Neural cell (in vitro differentiated cells): ENCODE measurements around the gene CPA5. TPM values are rescaled to one million over a fixed set of nuclear protein-coding genes. Genes with fewer than 3 reads are reported as not detected.
A peak's percentile ranks its signal among the peaks of the same experiment; 100 is the strongest.

Source experiments
- H2AFZ ChIP-seq: fragments of 200-600, 300-800 bp; sonication (generic), shearing (Covaris generic); 2 replicates; pipeline ENCODE4 v1.6.0; 2014; ENCODE audit warnings: low read depth, mild to moderate bottlenecking, antibody characterized with exemption, low read length, moderate library complexity
- H3F3A ChIP-seq: fragments of 200-600 bp; shearing (Covaris generic); 2 replicates; pipeline ENCODE4 v1.6.1; 2016; ENCODE audit warnings: mild to moderate bottlenecking, moderate library complexity, mixed read lengths, antibody characterized with exemption, low read length; ENCODE audit not compliant: insufficient read depth, poor library complexity, severe bottlenecking
- H3K27ac ChIP-seq: fragments of 200-600, 300-800 bp; sonication (generic), shearing (Covaris generic); 2 replicates; pipeline ENCODE4 v1.5.1; 2014; ENCODE audit warnings: mild to moderate bottlenecking, low read length, moderate library complexity
- H3K27me3 ChIP-seq: fragments of 300-800, 200-600 bp; sonication (generic), shearing (Covaris generic); 2 replicates; pipeline ENCODE4 v1.6.0; 2014; ENCODE audit warnings: mild to moderate bottlenecking, low read depth, low read length, moderate library complexity; ENCODE audit not compliant: insufficient read depth
- H3K36me3 ChIP-seq: fragments of 300-800, 200-600 bp; sonication (generic), shearing (Covaris generic); 2 replicates; pipeline ENCODE4 v1.5.1; 2014; ENCODE audit warnings: mild to moderate bottlenecking, antibody characterized with exemption, low read length, moderate library complexity; ENCODE audit not compliant: insufficient read depth
- H3K4me2 ChIP-seq: fragments of 300-800, 200-600 bp; sonication (generic), shearing (Covaris generic); 2 replicates; pipeline ENCODE4 v1.6.0; 2014; ENCODE audit warnings: mild to moderate bottlenecking, low read length
- H3K4me3 ChIP-seq: fragments of 300-800, 200-600 bp; sonication (generic), shearing (Covaris generic); 2 replicates; pipeline ENCODE4 v1.5.1; 2014; ENCODE audit warnings: mild to moderate bottlenecking, low read length, moderate library complexity
- H3K79me2 ChIP-seq: fragments of 200-600 bp; shearing (Covaris generic); replicated peaks from 2 replicates; pipeline ENCODE4 v1.6.0; 2014; ENCODE audit warnings: mild to moderate bottlenecking, low read length, moderate library complexity; ENCODE audit not compliant: insufficient read depth
- H3K9ac ChIP-seq: fragments of 300-800, 200-600 bp; sonication (generic), shearing (Covaris generic); 2 replicates; pipeline ENCODE4 v1.6.1; 2016; ENCODE audit warnings: mild to moderate bottlenecking, low read length, mixed read lengths
- H3K9me2 ChIP-seq: fragments of 200-600 bp; shearing (Covaris generic); 2 replicates; pipeline ENCODE4 v1.6.1; 2016; ENCODE audit warnings: mild to moderate bottlenecking, low read length, mixed read lengths; ENCODE audit not compliant: insufficient read depth
- H3K9me3 ChIP-seq: fragments of 200-600, 300-800 bp; sonication (generic), shearing (Covaris generic); 2 replicates; pipeline ENCODE4 v1.6.1; 2016; ENCODE audit warnings: mild to moderate bottlenecking, mixed run types, low read length, moderate library complexity, mixed read lengths
- H4K20me1 ChIP-seq: fragments of 200-600 bp; shearing (Covaris generic); 2 replicates; pipeline ENCODE4 v1.6.1; 2016; ENCODE audit warnings: mild to moderate bottlenecking, mixed run types; ENCODE audit not compliant: insufficient read depth
- CTCF ChIP-seq: fragments of 450-650 bp; IDR thresholded peaks from 2 replicates; pipeline ENCODE4 v1.5.1; 2014; ENCODE audit warnings: antibody characterized with exemption, mild to moderate bottlenecking, moderate library complexity; ENCODE audit not compliant: poor library complexity, severe bottlenecking
- EP300 ChIP-seq: fragments of 450-650 bp; conservative IDR thresholded peaks from 2 replicates; pipeline ENCODE4 v1.6.1; 2014; ENCODE audit warnings: antibody characterized with exemption, mild to moderate bottlenecking, moderate library complexity; ENCODE audit not compliant: poor library complexity, severe bottlenecking
- EZH2 ChIP-seq: fragments of 200-600, 300-800 bp; shearing (Covaris generic), sonication (generic); IDR thresholded peaks from 2 replicates; pipeline ENCODE4 v1.6.1; 2014; ENCODE audit warnings: antibody characterized with exemption, low read length, borderline replicate concordance, mild to moderate bottlenecking; ENCODE audit not compliant: insufficient read depth, poor library complexity, severe bottlenecking
- MXI1 ChIP-seq: fragments of 450-650 bp; conservative IDR thresholded peaks from 2 replicates; pipeline ENCODE4 v1.6.1; 2014; ENCODE audit warnings: antibody characterized with exemption, mild to moderate bottlenecking; ENCODE audit not compliant: poor library complexity, severe bottlenecking
- POLR2AphosphoS5 ChIP-seq: IDR thresholded peaks from 2 replicates; pipeline ENCODE4 v1.6.1; 2012
- RAD21 ChIP-seq: fragments of 450-650 bp; conservative IDR thresholded peaks from 2 replicates; pipeline ENCODE4 v1.6.1; 2014; ENCODE audit warnings: antibody characterized with exemption, mild to moderate bottlenecking, moderate library complexity
- REST ChIP-seq: IDR thresholded peaks from 2 replicates; pipeline ENCODE4 v1.6.1; 2012; ENCODE audit warnings: borderline replicate concordance
- SMC3 ChIP-seq: fragments of 450-650 bp; conservative IDR thresholded peaks from 2 replicates; pipeline ENCODE4 v1.6.1; 2014; ENCODE audit warnings: antibody characterized with exemption, mild to moderate bottlenecking, moderate library complexity; ENCODE audit not compliant: poor library complexity
- TAF1 ChIP-seq: IDR thresholded peaks from 2 replicates; pipeline ENCODE4 v1.6.1; 2012; ENCODE audit warnings: low read depth
- polyA plus RNA-seq: library from polyadenylated mRNA; depleted of rRNA; stranded (reverse); fragments of >200 nt; gene quantifications from 2 replicates; pipeline ENCODE4 v1.2.3, GENCODE V29; 2014

The CPA5 gene
- polyA plus RNA-seq, 1 donor from 2014 or later: not detected

GRCh38 chr7:130349911-130350782 lies 5.5 kb downstream of the CPA5 start:
- H3F3A ChIP-seq: peaks cover 11% of the 10 kb centered on the region
- H3K27me3 ChIP-seq: no peaks in the 10 kb centered on the region
- H4K20me1 ChIP-seq: no peaks in the 10 kb centered on the region
- peak overlapping the region; percentile 82 for H3K9ac ChIP-seq
- H3K4me2 ChIP-seq: no peak overlapping the region
- H2AFZ ChIP-seq: no peak overlapping the region
- H3K36me3 ChIP-seq: no peaks in the 10 kb centered on the region
- H3K9me3 ChIP-seq: no peaks in the 10 kb centered on the region
- no peaks in the 10 kb centered on the region for H3K79me2 ChIP-seq
- H3K4me3 ChIP-seq: no peak overlapping the region
- H3K9me2 ChIP-seq: no peaks in the 10 kb centered on the region
- TF ChIP-seq REST (no peak), POLR2AphosphoS5 (no peak), EP300 (no peak), EZH2 (no peak), SMC3 (no peak), TAF1 (no peak), MXI1 (no peak), RAD21 (no peak), CTCF (no peak)
- H3K27ac ChIP-seq: peak overlapping the region; percentile 99

- peak; percentile 91 for TF ChIP-seq REST
- TF ChIP-seq CTCF: no peak
- TF ChIP-seq SMC3: no peak
- TF ChIP-seq POLR2AphosphoS5: peak; percentile 62
- peak; percentile 8 for TF ChIP-seq EP300
- Histone ChIP-seq H2AFZ (no peak overlapping the region), H3K9me3 (no peaks in the 10 kb centered on the region), H3F3A (peaks cover 11% of the 10 kb centered on the region), H3K9ac (peak overlapping the region; percentile 82), H3K4me3 (peak overlapping the region; percentile 54), H3K79me2 (no peaks in the 10 kb centered on the region), H3K9me2 (no peaks in the 10 kb centered on the region), H3K36me3 (no peaks in the 10 kb centered on the region), H4K20me1 (no peaks in the 10 kb centered on the region), H3K4me2 (no peak overlapping the region), H3K27me3 (no peaks in the 10 kb centered on the region), H3K27ac (peak overlapping the region; percentile 99)
Observed at GRCh38 chr7:130350945-130351790, 6.6 kb downstream of the CPA5 start.
